Measurements from ENCODE around the gene ZCCHC7.
"Not testable (repeated sequence)": the region's sequence is repeated elsewhere in the genome, so short reads cannot be mapped to it uniquely, and the experiment has no call there.

Gene ZCCHC7

DNA sequence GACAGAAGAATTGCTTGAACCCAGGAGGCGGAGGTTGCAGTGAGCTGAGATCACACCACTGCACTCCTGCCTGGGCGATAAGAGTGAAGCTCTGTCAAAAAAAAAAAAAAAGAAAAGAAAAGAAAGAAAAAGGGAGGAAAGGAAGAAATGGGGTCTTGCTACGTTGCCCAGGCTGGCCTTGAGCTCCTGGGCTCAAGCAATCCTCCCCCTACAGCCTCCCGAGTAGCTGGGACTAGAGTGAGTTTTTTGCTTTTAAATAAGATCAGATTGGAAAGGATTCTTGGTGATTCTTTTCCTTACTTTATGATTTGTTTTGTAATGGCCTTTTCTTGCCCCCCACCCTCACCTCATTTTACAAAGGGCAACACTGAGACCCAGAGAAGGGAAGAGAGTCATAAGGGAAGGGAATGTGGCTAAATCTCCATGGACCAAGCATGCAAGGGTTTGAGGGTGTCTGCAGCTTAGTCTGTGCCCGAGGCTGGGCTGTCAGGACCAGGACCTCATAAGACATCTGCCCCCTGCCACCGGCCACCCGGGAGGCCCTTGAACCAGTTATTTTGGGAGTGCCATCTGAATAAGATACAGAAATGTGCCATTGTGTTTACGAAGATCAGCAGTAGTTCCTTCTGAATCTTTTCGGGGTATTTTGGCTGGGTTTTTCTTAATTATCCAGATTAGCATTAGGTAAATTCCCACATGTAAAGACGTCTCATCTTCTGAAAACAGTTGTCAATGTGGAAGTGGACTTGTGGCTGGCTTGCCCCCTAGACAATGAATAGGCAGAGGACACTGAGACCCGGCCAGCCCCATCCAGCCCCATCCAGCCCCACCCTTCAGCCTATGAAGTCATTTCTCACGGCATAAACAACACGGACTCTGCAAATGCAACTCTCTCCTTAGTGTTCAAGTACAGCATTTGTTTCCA, 257.6 kb downstream of the ZCCHC7 start:
- no peak for DNase-seq (ENCODE audit: low read depth)

DNA sequence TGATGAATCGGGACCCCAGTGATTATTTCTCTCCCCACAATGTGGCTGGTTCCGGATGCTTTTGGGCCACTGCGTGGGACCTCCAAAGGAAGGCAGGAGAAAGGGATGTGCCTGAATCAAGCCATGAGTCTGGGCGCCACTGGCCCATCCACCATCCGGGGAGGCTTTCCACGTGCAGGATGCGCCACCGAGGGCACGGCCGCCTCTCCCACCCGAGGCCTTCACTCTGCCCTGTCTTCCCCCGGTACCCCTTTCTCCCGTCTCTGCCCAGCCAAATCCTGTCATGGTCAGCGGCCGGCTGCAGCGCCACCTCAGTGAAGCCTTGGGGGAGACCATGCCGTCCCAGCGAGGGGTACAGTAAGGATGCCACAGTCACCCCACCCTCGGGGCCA, 258.2 kb downstream of the ZCCHC7 start:
- no peak for DNase-seq (ENCODE audit: low read depth)

DNA sequence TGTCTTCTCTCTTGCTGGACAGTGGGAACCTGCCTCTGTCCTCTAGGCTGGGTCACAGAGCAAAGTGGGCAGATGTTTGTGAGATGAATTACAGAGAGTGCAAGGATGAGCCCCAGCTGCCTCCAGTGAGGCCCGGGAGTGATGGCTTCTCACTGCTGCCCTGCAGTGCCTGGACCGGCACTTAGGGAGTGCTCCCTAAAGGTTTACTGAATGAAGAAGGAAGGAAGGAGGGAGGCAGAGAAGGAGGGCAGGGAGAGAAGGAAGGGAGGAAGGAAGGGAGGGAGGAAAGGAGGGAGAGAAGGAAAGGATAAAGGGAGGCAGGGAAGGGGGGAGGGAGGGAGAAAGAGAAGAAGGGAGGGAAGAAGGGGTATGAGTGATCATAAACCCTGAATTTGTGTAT, 259.5 kb downstream of the ZCCHC7 start:
- DNase-seq (ENCODE audit: low read depth): no peak

DNA sequence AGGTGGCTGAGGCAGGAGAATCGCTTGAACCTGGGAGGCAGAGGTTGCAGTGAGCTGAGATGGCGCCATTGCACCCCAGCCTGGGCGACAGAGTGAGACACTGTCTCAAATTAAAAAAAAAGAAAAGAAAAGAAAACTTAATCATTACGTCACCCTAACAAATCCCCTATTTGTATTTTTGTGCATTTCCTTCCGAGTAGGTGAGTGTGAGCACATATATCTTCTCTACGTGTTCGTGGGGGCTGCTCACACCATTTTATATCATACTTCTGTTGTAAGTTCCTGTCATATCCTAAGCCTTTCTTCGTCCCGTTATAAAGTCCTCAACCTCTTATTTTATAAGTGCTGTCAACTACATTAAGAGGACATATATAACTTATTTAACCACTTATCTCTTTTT, 260.2 kb downstream of the ZCCHC7 start:
- no peak for DNase-seq (ENCODE audit: low read depth)

DNA sequence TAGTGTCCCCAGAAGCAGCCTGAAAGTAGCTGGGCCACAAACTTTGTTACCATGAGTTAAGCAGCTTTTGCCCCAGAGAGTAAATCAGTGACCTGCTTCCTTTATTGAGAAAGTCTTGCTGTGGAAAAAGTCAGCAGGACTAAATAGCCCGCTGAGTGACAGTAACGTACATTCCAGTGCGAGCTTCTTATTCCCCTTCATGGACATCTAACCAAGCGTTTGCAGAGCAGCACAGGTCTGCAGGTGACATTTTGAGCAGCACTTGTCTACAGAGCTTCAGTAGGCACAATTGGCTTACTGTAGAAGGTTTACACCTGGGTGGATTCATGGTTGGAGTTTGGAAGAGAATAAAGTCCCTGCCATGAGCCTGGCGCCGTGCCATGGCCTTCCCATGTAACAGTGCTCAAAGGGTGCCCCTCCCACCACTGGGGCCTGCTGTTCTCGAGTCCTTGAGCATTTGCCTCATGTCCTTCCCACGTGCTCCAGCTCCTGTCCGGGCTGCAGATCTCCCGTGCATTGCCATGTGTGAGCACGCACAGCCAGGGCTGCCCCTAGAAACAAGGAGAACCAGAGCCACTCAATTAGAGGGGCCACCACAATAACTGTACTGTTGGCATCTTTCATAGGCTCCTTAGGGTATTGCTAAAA, 260.8 kb downstream of the ZCCHC7 start:
- DNase-seq (ENCODE audit: low read depth): no peak

DNA sequence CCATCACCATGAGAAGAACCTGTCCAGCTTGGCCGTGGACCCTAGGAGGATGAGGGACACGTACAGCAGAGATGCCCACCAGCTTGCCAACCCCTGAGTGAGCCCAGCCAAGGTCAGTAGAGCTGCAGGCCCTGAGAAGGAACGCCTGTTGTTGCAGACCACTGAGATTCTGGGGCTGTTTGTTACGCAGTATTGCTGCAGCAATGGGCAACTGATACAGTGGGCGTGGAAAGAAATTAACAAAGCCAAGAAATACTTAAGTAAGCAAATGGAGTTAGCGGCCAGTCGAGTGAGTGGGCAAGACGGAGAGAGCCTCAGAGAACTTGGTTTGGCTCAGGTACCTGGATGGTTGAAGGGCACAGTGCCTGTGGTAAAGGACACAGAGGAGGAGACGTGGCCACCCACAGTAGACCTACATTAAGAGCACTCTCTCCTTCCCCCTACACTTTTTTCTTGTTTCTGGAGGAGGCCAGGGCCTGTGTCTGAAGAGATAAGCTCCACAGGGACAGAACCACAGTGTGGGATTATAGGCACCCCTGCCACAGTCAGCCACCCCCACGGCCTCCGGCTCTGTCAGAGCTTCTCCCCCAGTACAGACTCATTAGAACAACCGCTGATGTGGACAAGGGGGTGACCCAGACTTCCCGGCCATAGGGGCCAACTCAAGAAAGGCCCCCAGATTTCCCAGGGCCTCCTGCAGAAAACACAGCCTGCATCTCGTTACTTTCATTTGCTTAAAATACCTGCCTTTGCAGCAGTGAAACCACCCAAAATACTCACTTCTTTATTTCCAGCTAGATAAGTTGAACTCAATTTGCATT, 262.0 kb downstream of the ZCCHC7 start:
- no peak for DNase-seq (ENCODE audit: low read depth)

DNA sequence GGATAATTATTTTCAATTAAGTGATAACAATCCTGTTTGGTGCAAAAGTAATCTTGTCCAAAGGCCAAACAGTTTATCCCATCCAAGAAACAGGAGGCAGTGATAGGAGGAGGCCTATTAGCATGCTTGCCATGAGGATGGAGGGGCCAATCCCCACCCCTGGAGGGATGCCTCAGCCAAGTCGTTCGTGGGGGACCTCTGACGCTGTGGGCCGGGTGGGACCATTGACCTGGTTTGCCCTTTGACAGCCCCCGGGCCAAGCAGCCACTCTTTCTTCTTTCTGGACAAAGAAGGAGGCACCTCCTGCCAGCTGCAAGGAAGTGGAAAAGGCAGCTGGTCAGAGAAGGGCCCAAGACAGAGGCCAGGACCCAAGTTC, 262.6 kb downstream of the ZCCHC7 start:
- DNase-seq (ENCODE audit: low read depth): no peak

DNA sequence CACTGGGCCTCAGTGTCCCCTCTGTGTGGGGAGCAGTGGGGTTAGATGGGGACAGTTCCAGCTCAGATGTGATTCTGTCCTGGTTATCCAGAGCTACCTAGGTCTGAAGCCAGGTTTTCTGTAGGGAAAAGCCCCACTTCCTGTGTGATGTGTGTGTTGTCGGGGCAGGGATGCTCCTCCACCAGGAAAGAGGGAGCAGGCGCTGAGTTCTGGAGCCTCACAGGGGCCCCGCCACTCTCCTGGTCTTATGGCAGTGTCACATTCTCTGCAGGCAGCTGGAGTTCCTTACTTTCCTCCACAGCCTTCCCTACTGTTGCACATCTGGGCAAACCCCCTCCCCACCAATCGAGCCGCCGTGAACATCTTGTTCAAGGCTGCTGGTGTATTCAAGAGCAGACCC, 263.0 kb downstream of the ZCCHC7 start:
- no peak for DNase-seq (ENCODE audit: low read depth)

DNA sequence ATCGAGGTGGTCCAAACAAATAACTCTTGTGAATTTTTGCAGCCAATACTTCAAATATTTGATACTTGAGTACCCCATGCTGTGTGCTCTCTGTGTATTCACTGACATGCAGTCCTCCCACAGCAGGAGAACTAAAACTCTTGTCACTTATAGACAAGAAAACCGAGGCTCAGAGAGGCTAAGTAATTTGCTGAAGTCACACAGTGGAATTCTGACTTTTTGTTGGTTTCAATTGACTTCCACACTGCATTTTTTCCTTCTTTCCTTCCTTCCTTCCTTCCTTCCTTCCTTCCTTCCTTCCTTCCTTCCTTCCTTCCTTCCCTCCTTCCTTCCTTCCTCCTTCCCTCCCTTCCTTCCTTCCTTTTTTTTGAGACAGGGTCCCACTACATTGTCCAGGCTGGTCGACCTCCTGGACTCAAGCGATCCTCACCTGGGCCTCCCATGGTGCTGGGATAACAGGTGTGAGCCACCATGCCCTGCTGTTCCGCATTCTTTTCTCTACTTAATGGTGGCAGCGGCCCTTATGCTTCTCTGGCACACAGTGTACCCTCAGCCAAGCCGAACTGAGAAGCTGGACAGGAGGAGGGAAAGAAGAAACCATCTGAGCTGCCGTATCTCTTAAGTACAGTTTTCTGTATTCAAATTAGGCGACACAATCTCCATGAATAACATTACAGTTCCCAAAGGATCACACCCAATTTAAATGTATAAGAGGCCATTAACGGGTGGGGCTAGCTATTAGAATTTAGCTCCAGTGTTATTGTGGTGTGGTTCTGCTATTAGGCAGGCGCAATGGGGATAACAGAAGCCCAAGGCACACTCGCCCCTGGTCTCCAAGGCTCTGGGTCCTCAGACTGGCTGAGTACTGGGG, 263.7 kb downstream of the ZCCHC7 start:
- no peak for DNase-seq (ENCODE audit: low read depth)

DNA sequence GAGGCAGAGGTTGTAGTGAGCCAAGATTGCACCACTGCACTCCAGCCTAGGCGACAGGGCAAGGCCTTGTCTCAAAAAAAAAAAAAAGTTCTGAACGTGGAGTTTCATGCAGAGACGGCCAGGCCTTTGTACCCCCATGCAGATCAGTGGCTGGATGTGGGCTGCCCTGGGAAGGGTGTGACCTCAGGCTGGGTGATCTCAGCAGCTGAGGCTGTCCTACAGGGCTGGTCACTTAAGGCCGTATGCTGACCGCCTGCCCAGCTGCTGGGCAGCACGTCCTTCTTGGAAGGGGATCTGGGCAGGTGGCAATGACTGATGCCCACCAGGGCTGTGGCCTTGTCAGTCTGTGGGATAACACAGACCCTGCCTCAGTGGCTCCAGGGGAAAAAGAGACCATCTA, 264.9 kb downstream of the ZCCHC7 start:
- DNase-seq (ENCODE audit: low read depth): no peak

DNA sequence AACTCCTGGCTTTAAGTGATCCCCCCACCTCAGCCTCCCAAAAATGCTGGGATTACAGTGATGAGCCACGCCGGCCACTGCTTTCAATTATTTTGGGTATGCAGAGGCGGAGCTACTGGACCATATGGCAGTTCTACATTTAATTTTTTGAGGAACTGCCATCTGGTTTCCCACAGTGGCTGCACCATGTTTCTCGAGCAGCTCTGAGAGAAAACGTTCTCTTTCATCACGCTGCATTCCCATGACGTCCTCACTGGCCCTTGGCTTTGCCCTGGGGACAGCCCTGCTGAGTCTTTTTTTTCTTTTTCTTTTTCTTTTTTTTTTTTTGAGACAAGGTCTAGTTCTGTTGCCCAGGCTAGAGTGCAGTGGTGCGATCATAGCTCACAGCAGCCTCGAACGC, 266.6 kb downstream of the ZCCHC7 start:
- no peak for DNase-seq (ENCODE audit: low read depth)

DNA sequence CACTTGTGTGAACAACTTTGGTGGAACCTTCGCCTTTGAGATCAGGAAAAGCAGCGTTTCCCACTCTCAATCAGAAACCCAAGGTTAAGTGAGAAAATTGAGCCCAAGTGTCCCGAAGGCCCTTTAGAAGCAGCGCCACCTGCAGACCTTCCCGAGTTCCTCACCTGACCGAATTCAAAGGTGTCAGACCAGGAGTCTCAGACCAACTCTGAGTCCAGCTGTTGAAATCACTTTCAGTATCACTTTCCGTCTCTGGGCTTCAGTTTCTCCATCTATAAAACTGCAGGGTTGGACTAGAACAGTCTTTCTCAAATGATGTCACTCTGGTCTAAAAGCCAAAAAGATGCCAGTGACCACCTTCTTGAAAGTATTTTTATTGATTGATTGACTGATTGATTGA, 270.4 kb downstream of the ZCCHC7 start:
- DNase-seq (ENCODE audit: low read depth): peak; percentile 38

DNA sequence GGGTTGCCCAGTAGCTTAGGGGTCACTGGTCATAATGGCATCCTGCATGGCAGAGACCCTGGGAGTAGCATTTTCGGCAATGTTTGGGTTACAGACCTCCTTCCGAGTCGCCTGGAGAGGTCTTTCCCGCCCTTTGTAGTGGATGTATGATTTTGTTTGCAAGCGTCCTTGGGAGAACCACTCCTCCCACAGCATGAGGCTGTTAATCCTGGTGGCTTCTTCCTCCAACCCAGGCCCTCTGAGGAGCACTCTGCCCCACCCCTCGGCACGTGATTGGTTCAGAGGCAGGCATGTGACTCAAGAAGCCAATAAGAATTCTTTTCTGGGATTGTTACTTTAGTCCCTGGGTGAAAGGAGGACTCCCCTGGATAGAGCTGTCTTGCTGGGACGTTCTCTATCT, 271.9 kb downstream of the ZCCHC7 start:
- DNase-seq (ENCODE audit: low read depth): no peak

DNA sequence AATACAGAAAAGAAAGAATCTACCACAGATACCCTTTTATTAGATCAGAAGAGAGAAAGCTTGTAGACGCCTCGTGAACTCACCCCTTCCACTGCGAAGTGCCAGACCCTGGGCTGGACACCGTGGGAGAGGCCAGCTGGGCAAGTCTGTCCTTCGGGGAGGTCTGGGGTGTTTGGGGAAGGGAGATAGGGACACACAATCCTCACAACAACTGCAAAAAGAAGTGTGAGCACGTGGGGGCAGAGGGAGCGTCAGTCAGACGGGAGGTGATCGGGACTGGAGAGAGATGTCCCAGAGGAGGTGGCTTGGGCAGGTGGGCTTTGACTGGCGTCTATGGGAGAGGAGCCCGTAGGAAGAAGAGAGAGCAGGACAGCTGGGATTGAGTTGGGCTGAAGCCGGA, 274.9 kb downstream of the ZCCHC7 start:
- DNase-seq (ENCODE audit: low read depth): no peak

DNA sequence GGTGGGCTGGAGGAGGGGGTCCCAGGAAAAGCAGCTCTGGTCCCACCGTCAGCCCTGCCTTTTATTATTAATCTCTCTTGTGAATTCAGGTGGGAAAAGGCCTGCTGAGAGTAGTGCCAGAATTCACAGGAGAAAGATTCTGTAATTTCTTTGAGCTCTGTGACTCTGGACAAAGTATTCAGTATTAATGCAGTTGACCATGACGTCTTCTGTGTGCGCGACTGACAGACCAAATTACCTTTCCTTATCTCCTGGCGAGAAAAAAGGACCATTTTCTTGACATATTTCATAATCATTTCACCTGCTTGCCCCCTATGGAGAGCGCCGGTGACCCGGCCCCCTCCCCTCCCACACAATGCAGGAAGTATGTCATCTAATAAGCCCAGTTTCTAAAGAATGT, 275.3 kb downstream of the ZCCHC7 start:
- DNase-seq (ENCODE audit: low read depth): no peak

DNA sequence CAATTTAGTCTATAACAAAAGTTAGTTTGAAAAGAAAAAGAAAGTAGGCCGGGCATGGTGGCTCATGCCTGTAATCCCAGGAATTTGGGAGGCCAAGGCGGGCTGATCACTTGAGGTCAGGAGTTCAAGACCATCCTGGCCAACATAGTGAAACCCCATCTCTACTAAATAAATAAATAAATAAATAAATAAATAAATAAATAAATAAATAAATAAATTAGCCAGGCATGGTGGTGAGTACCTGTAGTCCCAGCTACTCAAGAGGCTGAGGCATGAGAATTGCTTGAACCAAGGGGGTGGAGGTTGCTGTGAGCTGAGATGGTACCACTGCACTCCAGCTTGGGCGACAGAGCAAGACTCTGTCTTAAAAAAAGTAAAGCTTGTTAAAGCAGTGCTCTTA, 277.6 kb downstream of the ZCCHC7 start:
- not testable (repeated sequence) for DNase-seq (ENCODE audit: low read depth)

DNA sequence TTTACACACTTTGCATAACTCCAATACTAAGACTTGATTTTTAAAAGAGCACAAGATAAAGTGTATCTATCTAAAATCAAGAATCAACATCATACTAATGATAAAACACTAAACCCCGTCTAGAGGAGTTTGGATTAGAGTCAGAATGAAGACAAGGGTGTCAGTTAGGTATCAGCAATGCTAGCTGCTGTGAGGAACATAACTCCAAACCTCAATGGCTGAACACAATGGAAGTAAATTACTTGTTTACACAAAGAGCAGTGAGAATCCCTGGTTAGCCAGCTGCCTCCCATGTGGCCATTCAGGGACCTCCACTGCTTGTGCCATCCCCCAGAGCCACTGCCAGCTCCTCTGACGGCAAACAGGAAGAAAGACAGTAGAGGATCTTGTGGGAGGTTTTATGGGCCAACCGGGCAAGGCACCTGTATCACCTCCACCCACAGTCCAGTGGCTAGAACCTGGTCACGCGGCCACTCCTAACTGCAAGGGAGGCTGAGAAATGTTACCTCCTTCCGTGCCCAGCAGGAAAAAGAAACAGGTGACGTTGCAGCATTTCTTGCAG, 278.2 kb downstream of the ZCCHC7 start:
- no peak for DNase-seq (ENCODE audit: low read depth)

DNA sequence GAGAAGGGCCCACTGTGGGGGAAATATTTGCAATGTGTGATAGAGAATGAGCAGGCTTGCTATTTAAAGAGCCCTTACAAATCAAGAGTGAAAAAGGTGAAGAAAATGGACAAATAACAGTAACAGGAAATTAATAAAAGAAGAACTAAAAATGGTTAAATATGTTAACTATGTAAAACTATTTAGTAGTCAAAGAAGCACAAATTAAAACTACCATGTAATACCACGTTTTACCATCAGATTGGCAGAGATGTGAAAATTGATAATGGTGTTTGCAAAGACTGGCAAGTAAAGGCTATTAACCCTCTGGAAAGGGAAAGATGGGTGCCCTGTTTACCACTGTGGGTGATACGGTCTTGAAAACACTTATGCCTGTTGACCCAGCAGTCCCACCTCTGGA, 279.0 kb downstream of the ZCCHC7 start:
- DNase-seq (ENCODE audit: low read depth): no peak

DNA sequence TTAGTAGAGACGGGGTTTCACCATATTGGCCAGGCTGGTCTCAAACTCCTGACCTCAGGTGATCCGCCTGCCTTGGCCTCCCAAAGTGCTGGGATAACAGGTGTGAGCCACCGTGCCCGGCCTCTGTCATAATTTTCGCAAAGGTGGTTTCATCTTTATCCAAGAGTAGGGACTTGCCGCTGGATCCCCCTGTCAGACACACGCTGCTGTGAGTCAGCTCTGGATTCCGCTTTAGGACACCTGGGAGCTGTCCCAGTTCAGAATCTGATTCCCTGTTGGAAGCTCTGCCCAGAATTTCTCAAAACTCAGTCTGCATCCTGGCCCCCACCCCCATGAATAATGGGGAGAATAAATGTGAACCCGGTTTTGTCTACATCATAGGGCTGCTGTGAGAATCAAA, 284.2 kb downstream of the ZCCHC7 start:
- no peak for DNase-seq (ENCODE audit: low read depth)

DNA sequence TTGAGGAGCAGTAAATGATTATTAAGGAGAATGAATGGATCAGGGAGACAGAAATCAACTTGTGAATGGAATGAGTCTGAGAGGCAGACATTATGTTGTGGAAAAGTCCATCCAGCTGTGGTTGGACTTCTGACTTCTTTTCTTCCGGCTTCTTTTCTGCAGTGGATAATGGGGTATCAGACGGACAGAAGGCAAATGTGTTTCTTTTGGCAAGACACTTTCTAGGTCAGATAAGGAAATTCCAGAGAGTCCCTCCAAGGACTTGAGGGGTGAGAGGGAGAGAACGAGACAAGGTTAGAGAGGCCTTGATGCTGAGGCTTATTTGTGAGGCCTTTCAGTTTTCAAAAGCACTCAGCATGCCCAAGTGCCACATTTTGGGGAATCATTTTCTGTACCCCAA, 285.0 kb downstream of the ZCCHC7 start:
- DNase-seq (ENCODE audit: low read depth): no peak

DNA sequence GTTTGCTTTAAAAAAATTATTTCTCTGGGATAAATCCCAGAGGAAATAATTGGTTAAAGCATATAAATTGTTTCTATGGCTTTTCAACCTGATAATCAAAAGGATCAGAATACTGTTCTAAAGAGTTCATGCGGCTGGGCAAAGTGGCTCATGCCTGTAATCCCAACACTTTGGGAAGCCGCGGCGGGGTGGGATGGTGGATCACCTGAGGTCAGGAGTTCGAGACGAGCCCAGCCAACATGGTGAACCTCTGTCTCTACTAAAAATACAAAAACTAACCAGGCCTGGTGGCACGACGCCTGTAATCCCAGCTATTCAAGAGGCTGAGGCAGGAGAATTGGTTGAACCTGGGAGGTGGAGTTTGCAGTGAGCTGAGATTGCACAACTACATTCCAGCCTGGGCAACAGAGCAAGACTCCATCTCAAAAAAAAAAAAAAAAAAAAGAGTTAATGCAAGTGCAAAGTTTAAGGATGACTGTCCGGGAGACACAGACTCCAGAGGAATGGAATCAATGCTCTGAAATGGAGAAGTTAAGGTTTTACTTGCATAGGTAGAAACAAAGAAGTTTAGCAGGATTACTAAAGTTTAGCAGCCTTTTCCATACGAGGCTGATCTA, 285.5 kb downstream of the ZCCHC7 start:
- no peak for DNase-seq (ENCODE audit: low read depth)
